ENCODE results near the gene HDAC11.

GRCh38 chr3:13474776-13475303, 5.3 kb upstream of the HDAC11 start:
- no peak for TF ChIP-seq GABPA (IDR thresholded peaks at IDR 0.05 in 1 of 2, conservative IDR thresholded peaks at IDR 0.05 in 1 of 2)
- no peak for TF ChIP-seq REST (IDR thresholded peaks at IDR 0.05)
- no peak for TF ChIP-seq CTCF (IDR thresholded peaks at IDR 0.05; ENCODE audit: low read depth, low read length, missing input control)
- no peak for TF ChIP-seq ATF3 (IDR thresholded peaks at IDR 0.05)
- no peak for TF ChIP-seq RAD21 (IDR thresholded peaks at IDR 0.05)
- no peak for TF ChIP-seq TAF1 (conservative IDR thresholded peaks at IDR 0.05)
- no peak for TF ChIP-seq YY1 (IDR thresholded peaks at IDR 0.05)
- no peak for TF ChIP-seq SP1 (IDR thresholded peaks at IDR 0.05)
- TF ChIP-seq ZBTB33 (IDR thresholded peaks at IDR 0.05), result no peak
- TF ChIP-seq HNF4A (conservative IDR thresholded peaks at IDR 0.05), result no peak
- TF ChIP-seq MAX (IDR thresholded peaks at IDR 0.05), result no peak
- no peak for TF ChIP-seq HNF4G (IDR thresholded peaks at IDR 0.05)
